ENCODE data around the gene CNTNAP2. TPM values are rescaled to one million over a fixed set of nuclear protein-coding genes. Genes with fewer than 3 reads are reported as not detected.

CNTNAP2 gene
- total RNA-seq, 1 experiment from 2014 or later: 64.5 TPM

- Histone ChIP-seq H2BK120ac (ENCODE audit: low read depth, low read length, poor library complexity, severe bottlenecking) (no peak overlapping the region), H3K4ac (ENCODE audit: low read depth, low read length) (no peak overlapping the region)
- no CpG with 5 or more reads among the region's 2 CpGs for WGBS (ENCODE audit: extremely low coverage, insufficient read length, low lambda C conversion rate)
Observed at GRCh38 chr7:146844405-146844804, 727.8 kb downstream of the CNTNAP2 start.

More at GRCh38 chr7:146844405-146844804, 727.8 kb downstream of the CNTNAP2 start:
- Histone ChIP-seq H3K79me2 (ENCODE audit: insufficient read depth, low read length) (no peaks in the 10 kb centered on the region), H2BK15ac (ENCODE audit: low read depth, low read length) (no peak overlapping the region), H3K9me3 (ENCODE audit: control insufficient read depth, low read depth, low read length) (no peaks in the 10 kb centered on the region), H3K27me3 (ENCODE audit: insufficient read depth, low read length) (no peaks in the 10 kb centered on the region), H3K79me1 (ENCODE audit: insufficient read depth, low read depth, low read length, poor library complexity, severe bottlenecking) (no peaks in the 10 kb centered on the region), H3K4me2 (ENCODE audit: insufficient read depth, insufficient read length, low read length) (no peak overlapping the region), H4K8ac (replicated peaks; ENCODE audit: insufficient read length, low read depth, low read length) (no peak overlapping the region), H3K18ac (ENCODE audit: insufficient read length, low read depth, low read length) (no peak overlapping the region), H2AFZ (ENCODE audit: low read length) (no peak overlapping the region), H3K27ac (ENCODE audit: insufficient read length, low read depth, low read length) (no peak overlapping the region), H3T11ph (ENCODE audit: low read length) (no peak overlapping the region), H4K5ac (ENCODE audit: insufficient read length, low read depth, low read length) (no peak overlapping the region), H3K23ac (ENCODE audit: insufficient read length, low read depth, low read length) (no peak overlapping the region), H3K56ac (ENCODE audit: insufficient read length, low read depth, low read length) (no peak overlapping the region), H3K14ac (ENCODE audit: insufficient read depth, low read length) (no peak overlapping the region), H2AK5ac (ENCODE audit: insufficient read length, low read length) (no peak overlapping the region), H3K9ac (ENCODE audit: extremely low read depth, insufficient read length, low read length) (no peak overlapping the region), H3K23me2 (ENCODE audit: insufficient read length, low read depth, low read length, poor library complexity, severe bottlenecking) (no peaks in the 10 kb centered on the region), H2BK20ac (ENCODE audit: low read depth, low read length, poor library complexity, severe bottlenecking) (no peak overlapping the region), H2BK5ac (ENCODE audit: insufficient read length, low read length) (no peak overlapping the region), H4K20me1 (ENCODE audit: control insufficient read depth, insufficient read depth, insufficient read length) (no peaks in the 10 kb centered on the region), H3K4me1 (ENCODE audit: insufficient read depth, low read length) (no peaks in the 10 kb centered on the region), H4K91ac (ENCODE audit: insufficient read length, low read depth, low read length) (no peak overlapping the region), H2BK12ac (ENCODE audit: insufficient read length, low read depth, low read length) (no peak overlapping the region)
- no peak for DNase-seq
- Mint-ChIP-seq H3K36me3 (ENCODE audit: insufficient read depth in 1 of 3, low read depth in 3 of 3) (peaks cover 2 to 4% (median 2%) of the 10 kb centered on the region in 3 experiments; a peak in 5 of 7 replicates), H3K27ac (no peak overlapping the region), H3K9me3 (peaks cover 3 to 7% of the 10 kb centered on the region in 2 experiments), H3K4me1 (no peaks in the 10 kb centered on the region), H3K27me3 (ENCODE audit: low read depth) (no peaks in the 10 kb centered on the region), H3K4me3 (no peak overlapping the region)
- TF ChIP-seq, protein P1, sequence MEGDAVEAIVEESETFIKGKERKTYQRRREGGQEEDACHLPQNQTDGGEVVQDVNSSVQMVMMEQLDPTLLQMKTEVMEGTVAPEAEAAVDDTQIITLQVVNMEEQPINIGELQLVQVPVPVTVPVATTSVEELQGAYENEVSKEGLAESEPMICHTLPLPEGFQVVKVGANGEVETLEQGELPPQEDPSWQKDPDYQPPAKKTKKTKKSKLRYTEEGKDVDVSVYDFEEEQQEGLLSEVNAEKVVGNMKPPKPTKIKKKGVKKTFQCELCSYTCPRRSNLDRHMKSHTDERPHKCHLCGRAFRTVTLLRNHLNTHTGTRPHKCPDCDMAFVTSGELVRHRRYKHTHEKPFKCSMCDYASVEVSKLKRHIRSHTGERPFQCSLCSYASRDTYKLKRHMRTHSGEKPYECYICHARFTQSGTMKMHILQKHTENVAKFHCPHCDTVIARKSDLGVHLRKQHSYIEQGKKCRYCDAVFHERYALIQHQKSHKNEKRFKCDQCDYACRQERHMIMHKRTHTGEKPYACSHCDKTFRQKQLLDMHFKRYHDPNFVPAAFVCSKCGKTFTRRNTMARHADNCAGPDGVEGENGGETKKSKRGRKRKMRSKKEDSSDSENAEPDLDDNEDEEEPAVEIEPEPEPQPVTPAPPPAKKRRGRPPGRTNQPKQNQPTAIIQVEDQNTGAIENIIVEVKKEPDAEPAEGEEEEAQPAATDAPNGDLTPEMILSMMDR (conservative IDR thresholded peaks at IDR 0.05): no peak
